AG09309 (cell line): ENCODE data around the gene BHLHE41.

ENCODE experiments used
- DNase-seq: peaks from one replicate; pipeline ENCODE4 v3.0.0-alpha.2; 2010; ENCODE audit warnings: low read depth
- H3K4me3 ChIP-seq: 2 replicates; pipeline ENCODE4 v1.5.1; 2011; ENCODE audit warnings: mild to moderate bottlenecking, low read depth, low read length, moderate library complexity; ENCODE audit not compliant: control insufficient read depth
- TF ChIP-seq, protein P1 (sequence below): IDR thresholded peaks from 2 replicates; pipeline ENCODE4 v1.5.1; 2011; ENCODE audit warnings: mild to moderate bottlenecking, low read depth, low read length, inconsistent platforms; ENCODE audit not compliant: insufficient read depth, control insufficient read depth; ENCODE audit errors: missing control alignments

The BHLHE41 gene

DNA sequence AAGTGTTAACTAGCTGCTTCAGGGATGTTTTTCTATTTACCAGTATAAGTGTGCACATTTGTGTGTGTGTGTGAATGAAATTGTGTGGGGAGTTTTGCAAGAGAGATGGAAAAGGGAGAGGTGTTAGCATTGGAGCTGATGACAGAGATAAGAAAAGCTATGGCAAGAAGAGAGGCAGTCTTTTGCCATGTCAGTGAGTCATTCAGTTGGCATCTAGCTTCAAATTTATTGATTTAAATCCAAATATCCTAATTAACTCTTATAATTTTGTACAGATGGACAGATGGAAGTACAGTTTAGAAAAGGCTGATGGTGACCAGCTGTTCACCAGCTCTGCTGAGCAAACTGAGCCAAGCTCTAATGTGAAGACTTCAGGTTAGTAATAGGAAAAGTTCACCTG lies 3.3 kb upstream of the BHLHE41 start:
- H3K4me3 ChIP-seq: no peak overlapping the region
- no peak for DNase-seq
- TF ChIP-seq, protein P1, sequence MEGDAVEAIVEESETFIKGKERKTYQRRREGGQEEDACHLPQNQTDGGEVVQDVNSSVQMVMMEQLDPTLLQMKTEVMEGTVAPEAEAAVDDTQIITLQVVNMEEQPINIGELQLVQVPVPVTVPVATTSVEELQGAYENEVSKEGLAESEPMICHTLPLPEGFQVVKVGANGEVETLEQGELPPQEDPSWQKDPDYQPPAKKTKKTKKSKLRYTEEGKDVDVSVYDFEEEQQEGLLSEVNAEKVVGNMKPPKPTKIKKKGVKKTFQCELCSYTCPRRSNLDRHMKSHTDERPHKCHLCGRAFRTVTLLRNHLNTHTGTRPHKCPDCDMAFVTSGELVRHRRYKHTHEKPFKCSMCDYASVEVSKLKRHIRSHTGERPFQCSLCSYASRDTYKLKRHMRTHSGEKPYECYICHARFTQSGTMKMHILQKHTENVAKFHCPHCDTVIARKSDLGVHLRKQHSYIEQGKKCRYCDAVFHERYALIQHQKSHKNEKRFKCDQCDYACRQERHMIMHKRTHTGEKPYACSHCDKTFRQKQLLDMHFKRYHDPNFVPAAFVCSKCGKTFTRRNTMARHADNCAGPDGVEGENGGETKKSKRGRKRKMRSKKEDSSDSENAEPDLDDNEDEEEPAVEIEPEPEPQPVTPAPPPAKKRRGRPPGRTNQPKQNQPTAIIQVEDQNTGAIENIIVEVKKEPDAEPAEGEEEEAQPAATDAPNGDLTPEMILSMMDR: no peak

GRCh38 chr12:26127404-26127803 lies 2.6 kb upstream of the BHLHE41 start:
- TF ChIP-seq, protein P1: no peak
- H3K4me3 ChIP-seq: no peak overlapping the region
- DNase-seq: no peak

- TF ChIP-seq, protein P1: no peak
- no peak for DNase-seq
- peak overlapping the region; percentile 77 for H3K4me3 ChIP-seq
Observed at GRCh38 chr12:26126340-26127284, 1.8 kb upstream of the BHLHE41 start.

- no peak for DNase-seq
Observed at GRCh38 chr12:26125400-26126339, 833 bp upstream of the BHLHE41 start.

DNA sequence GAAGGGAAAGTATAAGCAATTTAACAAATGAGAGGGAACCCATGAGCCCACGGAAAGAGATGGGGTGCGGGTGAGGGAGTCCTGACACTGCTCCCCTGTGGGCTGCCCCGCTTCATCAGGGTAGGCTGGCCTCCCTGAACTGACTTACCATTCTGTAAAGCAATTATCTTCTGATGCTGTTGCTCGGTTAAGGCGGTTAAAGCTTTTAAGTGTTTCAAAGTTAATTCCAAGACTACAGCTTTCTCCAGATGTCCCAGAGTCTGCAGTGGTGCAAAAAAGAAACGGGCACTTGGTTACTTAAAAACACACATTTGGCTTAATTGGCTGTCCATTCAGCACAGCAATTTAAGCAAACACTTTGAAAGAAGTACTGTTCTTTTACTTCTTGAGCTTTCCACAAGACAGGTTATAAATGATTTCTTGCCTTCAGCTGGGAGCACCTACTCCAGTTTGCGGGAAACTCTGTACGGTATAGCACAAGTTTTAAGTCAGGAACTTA lies 1.3 kb downstream of the BHLHE41 start:
- TF ChIP-seq, protein P1: no peak
- DNase-seq: no peak
- peak overlapping the region; percentile 77 for H3K4me3 ChIP-seq

More at GRCh38 chr12:26125400-26126339, 833 bp upstream of the BHLHE41 start:
- TF ChIP-seq, protein P1: no peak
- peak overlapping the region; percentile 77 for H3K4me3 ChIP-seq
